ENCODE data around the gene RNF186. TPM values are rescaled to one million over a fixed set of nuclear protein-coding genes. Genes with fewer than 3 reads are reported as not detected.
"Not testable (repeated sequence)": the region's sequence is repeated elsewhere in the genome, so short reads cannot be mapped to it uniquely, and the experiment has no call there.

The RNF186 gene, protein sequence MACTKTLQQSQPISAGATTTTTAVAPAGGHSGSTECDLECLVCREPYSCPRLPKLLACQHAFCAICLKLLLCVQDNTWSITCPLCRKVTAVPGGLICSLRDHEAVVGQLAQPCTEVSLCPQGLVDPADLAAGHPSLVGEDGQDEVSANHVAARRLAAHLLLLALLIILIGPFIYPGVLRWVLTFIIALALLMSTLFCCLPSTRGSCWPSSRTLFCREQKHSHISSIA
- total RNA-seq = not detected
- long read RNA-seq = 0 reads

DNA sequence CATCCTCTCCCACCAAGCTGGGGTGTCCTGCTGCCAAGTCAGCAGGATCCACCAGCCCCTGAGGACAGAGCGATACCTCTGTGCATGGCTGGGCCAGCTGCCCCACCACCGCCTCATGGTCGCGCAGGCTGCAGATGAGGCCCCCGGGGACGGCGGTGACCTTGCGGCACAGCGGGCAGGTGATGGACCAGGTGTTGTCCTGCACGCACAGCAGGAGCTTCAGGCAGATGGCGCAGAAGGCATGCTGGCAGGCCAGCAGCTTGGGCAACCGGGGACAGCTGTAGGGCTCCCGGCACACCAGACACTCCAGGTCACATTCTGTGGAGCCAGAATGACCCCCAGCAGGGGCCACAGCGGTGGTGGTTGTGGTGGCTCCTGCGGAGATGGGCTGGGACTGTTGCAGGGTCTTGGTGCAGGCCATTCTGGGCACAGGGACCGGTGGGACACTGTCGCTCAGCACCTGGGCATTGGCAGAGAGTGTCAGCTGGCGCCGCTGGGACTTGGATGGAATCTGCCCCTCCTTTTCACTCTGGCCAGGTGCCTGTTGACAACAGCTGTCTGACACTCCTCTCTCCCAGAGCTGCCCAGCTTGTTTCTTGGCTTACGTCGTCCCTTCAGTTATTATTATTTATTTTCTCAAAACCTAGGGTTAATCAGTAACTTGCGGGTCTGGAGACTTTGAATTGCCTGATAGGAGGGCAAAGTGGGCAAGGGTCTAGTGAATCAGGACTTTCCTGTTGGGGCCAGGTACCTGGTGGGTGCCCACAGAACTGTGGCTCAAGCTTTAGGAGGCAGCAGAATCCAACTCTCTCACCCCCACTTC, at the start of gene RNF186:
Gene RNF186, minus strand, starts transcription at position 603 of the 823 bp plus-strand sequence. Its CDS starts 182 bp downstream, at position 421.
- ATAC-seq = peak in 1 of 2 donors; percentile 20
- intact Hi-C loops (cut with DNase I) = loop anchor here in 1 of 2 donors (10.0 kb wide), 1 partner anchor 100 kb away; no protein-coding TSS in a partner anchor
- no peak for DNase-seq

DNA sequence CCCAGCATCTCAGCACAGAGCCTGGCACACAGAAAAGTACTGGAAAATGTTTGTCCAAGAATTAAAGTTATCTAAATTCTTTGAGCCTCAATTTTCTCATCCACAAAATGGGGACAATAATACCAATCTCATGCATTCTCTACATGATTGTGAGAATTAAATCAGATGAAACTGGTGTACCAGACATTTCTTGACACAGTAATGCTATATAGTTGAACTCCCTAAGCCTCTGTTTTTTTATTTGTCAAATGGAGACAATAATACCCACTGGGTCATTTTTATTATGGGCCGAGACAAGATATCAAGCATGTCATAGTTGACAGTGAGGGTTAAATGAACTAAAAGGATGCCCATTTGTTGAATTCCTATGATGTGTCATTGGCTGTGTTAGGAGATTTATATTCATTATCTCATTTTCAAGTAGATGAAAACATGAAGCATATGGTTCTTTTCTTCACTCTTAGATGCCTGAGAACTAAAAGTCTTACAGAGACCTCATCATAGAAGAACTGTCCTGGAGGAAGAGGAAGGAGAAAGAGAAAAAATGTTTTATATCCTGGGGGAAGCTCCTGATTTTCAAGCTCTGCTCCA, 49.6 kb upstream of the RNF186 start:
- no peak for DNase-seq
- intact Hi-C loops (cut with DNase I) = no loop called here
- no peak for ATAC-seq

DNA sequence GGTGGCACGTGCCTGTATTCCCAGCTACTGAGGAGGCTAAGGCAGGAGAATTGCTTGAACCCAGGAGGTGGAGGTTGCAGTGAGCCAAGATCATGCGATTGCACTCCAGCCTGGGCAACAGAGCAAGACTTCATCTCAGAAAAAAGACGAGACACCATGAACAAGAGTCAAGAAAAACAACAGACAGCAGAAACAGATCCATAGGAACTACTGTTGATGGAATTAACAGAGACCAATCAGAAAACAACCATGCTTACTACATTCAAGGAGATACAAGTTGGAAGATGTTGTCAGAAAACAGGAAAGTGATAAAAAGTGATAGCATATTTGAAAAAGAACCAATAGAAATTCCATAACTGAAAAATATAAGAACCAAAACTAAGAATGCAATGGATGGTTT, 47.9 kb upstream of the RNF186 start:
- no peak for ATAC-seq
- intact Hi-C loops (cut with DNase I) = no loop called here
- no peak for DNase-seq

DNA sequence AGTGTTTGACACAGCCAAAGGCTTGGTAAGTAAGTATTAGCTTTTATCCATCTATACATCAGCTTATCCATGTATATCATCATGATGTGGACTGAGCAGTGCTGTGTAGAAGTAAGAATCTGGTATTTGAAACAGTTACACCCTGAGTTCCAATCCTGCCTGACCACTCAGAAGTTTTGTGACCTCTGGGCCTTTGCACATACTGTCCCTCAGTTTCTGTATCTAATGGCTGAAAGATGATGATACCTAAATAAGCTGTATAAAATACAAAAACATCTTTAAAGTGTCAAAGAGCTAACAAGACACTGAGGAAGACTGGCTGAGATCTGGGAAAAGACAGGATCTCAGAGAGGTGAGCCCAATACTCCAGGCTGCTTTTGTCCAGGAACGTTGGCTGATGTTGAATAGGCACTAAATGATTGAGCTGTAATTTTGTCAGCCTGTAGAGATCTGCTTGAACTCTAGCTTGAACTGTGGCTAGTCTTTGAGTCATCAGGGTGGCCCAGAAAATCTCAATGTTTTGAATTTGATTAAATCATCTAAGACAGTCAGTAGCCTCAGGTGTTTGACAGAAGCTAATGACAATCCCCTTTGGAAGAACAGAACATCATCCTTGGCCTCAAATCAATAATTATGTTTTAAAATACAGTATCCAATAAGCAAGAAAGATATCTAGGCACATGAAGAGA, 46.9 kb upstream of the RNF186 start:
- ATAC-seq = no peak
- DNase-seq = no peak
- intact Hi-C loops (cut with DNase I) = no loop called here

DNA sequence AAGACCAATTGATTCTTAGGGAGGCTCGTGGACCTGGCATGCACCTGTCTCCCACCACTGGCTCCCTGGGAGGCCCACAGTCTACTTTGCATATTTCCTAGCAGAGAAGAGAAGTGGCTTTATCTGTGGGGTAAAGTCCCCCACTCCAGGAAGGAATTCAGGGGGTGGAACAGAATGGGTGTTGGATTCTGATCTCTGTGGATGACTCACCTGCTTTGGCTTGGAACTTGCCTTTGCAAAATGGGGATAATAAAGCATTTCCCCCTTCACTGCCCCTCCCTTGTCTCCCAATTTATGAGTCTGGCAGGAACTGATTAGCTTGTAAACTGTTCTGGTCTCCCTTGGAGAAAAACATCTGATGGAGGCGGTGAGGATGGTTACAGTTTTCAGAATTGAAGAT, 46.0 kb upstream of the RNF186 start:
- no peak for ATAC-seq
- intact Hi-C loops (cut with DNase I) = no loop called here
- DNase-seq = no peak

DNA sequence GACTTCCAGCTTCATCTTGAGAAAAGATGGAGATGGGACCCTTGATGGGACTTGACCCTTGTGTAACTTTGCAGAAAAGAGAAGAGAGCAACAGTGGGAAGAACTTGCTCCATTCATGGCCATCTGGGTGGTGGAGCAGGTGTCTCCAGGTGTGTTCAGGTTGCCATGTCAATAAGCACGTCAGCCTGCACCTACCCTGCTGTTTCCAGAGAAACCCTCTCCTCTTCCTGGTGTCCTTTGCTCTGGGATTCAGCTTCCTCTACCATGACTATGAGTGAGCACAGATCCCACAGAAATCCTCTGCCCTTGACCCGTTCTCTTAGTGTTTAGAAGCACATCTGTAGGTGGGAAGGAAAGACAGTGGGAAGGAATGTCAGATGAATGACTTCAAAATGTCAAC, 45.3 kb upstream of the RNF186 start:
- no peak for ATAC-seq
- DNase-seq = no peak
- intact Hi-C loops (cut with DNase I) = no loop called here

DNA sequence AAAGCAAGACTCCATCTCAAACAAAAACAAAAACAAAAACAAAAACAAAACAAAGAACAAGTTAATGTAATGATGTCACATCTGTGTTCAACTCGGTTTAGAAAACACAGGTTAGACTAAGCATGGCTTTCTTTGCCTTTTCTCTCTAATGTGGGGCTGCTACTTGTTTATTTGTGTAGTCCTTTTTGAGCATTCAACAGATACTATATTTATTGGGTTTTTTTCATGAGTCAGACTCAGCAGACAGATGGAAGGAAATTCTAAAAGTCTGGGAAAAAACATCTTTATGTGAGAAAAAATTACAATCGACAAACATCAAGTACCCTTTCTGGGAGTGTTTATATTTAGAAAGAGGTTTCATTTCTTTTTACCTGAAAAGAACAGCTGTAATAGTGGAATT, 44.8 kb upstream of the RNF186 start:
- DNase-seq = no peak
- no peak for ATAC-seq
- intact Hi-C loops (cut with DNase I) = no loop called here

DNA sequence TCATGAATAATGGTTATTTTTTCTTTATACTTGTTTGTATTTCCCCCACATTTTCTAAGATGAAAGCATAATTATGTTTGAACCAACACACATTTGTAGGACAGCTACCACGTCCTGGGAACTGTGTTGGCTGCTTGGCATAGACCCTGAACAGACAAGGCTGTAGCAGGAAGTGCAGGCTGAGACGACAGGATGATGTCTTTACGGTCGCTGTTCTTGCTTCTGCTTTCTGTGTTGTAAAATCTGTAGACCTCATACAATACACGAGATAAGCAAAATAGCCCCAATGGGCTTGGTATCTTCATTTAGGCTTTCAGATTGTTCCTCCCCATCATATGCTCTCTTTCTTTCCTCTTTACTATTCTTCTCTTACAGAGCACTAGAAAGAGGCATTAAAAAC, 43.8 kb upstream of the RNF186 start:
- intact Hi-C loops (cut with DNase I) = no loop called here
- DNase-seq (no peak), ATAC-seq (no peak)

DNA sequence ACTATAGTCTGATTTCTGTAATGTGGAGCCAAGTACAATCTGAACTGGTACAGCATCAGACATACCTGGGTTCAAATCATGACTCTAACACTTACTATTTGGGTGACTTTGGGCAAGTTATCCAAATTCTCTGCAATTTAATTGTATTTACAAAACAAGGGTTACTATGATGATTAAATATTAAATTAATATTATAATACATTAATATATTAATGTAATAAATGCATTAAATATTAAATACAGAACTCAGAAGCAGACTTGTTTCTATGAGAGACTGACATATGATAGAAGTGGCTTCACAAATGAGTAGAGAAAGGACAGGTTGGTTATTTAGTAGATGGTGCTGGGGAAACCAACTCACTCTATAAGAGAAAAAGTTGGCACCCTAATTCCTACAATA, 39.8 kb upstream of the RNF186 start:
- no peak for DNase-seq
- ATAC-seq = no peak
- intact Hi-C loops (cut with DNase I) = no loop called here

DNA sequence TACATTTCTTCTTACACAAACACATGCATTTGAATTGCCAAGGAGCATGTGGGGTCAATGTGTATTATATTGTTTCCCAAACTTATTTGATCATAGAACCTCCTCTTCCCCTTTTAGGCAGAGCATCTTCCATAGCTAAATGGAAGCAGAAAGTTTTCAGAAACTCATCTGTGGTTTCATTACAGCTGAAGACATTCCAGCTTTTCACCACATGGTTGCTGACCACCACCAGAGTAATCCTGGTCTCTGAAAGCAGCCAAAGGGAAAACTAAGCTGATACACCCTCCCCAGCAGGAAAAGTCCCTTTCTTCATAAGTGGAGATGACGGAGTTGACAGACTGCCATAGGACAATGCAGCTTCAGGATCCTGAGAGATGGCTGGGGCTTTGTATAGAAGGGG, 37.0 kb upstream of the RNF186 start:
- DNase-seq (no peak), ATAC-seq (no peak)
- intact Hi-C loops (cut with DNase I) = no loop called here

DNA sequence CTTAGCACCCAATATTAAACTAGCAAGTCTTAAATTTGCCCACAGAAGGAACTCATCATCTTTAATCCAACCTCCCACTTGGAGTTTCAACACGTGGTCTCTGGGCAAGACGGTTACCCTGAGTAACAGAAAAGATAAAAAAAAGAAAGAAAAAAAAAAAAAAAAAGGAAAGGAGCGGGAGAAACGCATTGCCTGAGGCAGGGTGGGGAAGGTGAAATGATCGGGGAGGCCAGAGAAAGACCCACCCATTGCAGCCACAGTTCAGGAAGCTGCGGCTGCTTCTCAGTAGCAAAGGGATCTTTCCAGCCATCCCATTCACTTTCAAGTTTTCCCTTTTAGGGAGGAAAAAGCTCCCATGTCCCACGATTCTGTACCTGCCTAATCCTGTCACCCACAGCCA, 35.1 kb upstream of the RNF186 start:
- ATAC-seq (no peak), DNase-seq (no peak)
- intact Hi-C loops (cut with DNase I) = no loop called here

DNA sequence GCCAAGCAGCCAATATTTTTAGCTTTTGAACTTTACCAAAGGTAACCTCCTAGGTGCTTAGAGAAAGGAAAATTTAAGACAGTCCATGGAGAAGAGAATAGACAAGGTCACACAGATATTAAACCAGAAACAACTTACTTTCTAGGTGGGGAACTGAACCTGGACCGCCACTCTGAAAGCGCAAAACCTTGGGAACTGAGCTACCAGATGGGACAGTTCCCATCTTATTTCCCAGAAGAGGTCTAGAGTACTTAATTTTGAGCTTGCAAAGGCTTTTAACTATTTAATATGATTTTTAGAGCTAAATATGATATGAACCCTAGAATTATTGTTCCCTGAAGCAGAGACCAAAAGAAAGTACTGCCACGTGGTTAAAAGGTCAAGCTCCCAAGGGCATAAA, 34.2 kb upstream of the RNF186 start:
- intact Hi-C loops (cut with DNase I); ATAC-seq; DNase-seq: not testable (repeated sequence)

DNA sequence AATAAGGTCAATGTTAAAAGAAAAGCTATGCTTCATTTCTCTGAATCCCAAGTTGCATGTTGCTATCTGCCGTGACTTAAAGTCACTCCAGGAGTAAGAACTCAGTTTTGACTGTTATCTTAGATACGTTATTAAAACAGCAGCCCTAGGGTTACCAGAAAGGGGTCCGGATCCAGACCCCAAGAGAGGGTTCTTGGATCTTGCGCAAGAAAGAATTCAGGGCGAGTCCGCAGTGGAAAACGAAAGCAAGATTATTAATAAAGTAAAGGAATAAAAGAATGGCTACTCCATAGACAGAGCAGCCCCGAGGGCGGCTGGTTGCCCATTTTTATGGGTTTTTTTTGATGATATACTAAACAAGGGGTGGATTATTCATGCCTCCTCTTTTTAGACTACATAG, 32.3 kb upstream of the RNF186 start:
- DNase-seq, ATAC-seq: not testable (repeated sequence)

DNA sequence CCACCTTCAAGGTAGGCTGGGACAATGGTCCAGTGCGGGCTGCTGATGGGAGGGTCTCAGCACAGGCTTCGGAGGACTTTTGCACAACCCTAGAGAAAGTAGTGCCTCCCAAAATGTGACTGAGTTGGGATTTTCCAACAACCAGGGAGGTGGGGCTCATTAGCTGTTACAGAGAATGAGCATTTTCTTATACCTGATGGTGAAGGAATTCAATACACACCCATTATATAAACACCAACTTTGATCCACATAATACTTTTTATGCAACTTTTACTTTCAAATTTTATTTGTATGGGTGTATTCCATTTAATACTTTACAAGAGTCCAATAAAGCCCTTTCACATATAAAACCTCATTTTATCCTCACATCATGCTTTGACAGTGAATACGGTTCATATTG, 31.3 kb upstream of the RNF186 start:
- DNase-seq (no peak), ATAC-seq (no peak)
- intact Hi-C loops (cut with DNase I) = no loop called here

More for the DNA sequence above, 32.3 kb upstream of the RNF186 start:
- intact Hi-C loops (cut with DNase I) = not testable (repeated sequence)

DNA sequence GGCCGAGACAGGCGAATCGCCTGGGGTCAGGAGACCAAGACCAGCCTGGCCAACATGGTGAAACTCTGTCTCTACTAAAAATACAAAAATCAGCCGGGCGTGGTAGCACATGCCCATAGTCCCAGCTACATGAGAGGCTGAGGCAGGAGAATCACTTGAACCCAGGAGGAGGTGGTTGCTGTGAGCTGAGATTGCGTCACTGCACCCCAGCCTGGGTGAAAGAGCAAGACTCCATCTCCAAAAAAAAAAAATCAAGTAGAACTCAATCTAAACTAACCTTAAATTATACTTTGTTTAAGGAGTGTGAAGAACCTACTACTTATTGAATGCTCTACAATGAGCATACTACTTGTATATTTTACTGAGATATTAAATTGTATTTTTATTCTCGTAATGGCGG, 30.5 kb upstream of the RNF186 start:
- ATAC-seq = no peak
- intact Hi-C loops (cut with DNase I) = no loop called here
- DNase-seq = no peak

DNA sequence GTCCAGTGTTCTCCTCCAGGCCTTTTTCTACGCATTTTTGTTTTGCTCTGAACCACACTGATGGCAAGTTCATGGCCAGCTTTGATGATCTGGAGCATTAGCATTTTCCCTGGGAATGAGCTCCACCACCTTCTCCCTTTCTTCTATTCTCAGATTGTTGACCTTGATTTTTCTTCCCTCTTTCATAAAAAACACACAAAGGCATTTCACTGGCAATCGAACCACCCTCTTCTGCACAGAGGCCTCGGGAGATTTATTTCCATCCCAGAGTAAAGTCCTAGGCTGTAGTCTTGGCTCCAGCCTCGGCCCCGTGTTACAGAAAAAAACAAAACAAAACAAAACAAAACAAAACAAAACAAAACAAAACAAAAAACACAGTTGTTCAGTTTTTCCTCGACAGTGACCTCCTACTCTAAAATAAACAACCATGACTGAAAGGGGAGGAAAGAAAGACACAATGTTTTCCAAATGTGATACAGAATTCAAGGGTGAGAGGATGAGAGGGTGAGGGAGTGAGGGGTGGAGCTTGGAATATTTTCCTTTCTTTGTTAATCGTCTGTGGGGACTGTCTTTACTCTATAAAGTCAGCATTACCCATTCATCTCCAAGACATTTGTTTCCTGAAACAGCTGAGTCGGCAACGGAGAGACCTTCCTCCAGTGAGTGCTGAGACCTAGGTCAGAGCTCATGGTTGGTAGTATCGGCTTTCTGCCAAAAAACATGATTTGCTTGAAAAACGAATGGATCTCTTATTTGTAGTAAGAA, 29.8 kb upstream of the RNF186 start:
- DNase-seq = no peak
- intact Hi-C loops (cut with DNase I) = no loop called here
- no peak for ATAC-seq

DNA sequence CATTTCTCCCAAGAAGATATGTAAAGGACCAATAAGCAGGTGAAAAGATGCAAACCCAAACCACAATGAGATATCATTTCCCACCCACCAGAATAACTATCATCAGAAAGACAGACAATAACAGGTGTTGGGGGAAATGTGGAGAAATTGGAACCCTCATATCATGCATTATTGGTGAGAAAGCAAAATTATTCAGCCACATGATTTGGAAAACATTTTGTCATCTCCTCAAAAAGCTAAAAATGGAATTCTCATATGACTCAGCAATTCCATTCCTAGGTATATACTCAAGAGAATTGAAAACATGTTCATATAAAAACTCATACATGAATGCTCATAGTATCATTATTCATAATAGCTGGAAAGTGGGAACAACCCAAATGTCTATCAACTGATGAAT, 25.1 kb upstream of the RNF186 start:
- intact Hi-C loops (cut with DNase I) = no loop called here
- ATAC-seq (no peak), DNase-seq (no peak)

DNA sequence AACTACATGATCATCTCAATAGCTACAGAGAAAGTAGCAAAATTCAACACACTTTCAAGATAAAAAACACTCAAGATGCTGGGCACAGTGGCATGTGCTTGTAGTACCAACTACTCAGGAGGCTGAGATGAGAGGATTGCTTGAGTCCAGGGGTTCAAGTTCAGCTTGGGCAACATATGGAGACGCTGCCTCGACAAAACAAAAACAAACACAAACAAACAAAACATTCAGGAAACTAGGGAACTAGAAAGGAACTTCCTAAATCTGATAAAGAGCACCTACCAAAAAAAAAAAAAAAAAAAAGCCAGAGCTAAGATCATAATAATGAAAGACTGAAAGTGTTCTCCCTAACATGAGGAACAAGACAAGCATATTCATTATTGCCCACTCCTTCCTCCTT, 22.8 kb upstream of the RNF186 start:
- ATAC-seq = no peak
- DNase-seq = no peak

DNA sequence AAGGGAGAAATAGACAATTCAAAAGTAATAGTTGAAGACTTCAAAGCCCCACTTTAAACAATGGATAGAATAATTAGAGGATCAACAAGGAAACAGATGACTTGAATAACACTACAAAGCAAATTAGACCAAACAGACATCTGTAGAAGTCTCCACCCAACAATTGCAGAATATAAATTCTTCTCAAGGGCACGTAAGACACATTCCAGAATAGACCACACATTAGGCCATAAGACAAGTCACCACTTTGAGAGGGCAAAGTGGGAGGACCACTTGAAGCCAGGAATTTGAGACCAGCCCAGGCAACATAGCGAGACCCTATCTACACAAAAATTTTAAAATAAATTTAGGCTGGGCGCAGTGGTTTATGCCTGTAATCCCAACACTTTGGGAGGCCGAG, 20.5 kb upstream of the RNF186 start:
- intact Hi-C loops (cut with DNase I) = no loop called here
- ATAC-seq (no peak), DNase-seq (no peak)

More for the DNA sequence above, 22.8 kb upstream of the RNF186 start:
- intact Hi-C loops (cut with DNase I) = no loop called here
